Kidney epithelial cell (primary cell): ENCODE measurements around the gene ALKBH5. TPM values are rescaled to one million over a fixed set of nuclear protein-coding genes. Genes with fewer than 3 reads are reported as not detected.

ENCODE experiments used
- DNase-seq: peaks from one replicate; pipeline ENCODE4 v3.0.0-alpha.2; 2010; ENCODE audit warnings: low read depth
- H3K27me3 ChIP-seq: 2 replicates; pipeline ENCODE4 v1.6.0; 2011; ENCODE audit warnings: low read length; ENCODE audit not compliant: control insufficient read depth, insufficient read depth
- H3K36me3 ChIP-seq: 2 replicates; pipeline ENCODE4 v1.5.1; 2011; ENCODE audit warnings: low read length; ENCODE audit not compliant: control insufficient read depth, insufficient read depth
- H3K4me3 ChIP-seq: 2 replicates; pipeline ENCODE4 v1.5.1; 2011; ENCODE audit warnings: low read depth, mild to moderate bottlenecking, control low read depth, low read length
- total RNA-seq: library from RNA; depleted of rRNA; stranded (reverse); fragments of >200 nt; gene quantifications from 2 replicates; pipeline ENCODE4 v1.2.3, GENCODE V29; 2015
- TF ChIP-seq, protein P1 (sequence below): IDR thresholded peaks from 2 replicates; pipeline ENCODE4 v1.5.1; 2011; ENCODE audit warnings: mild to moderate bottlenecking, moderate library complexity, low read length, control low read depth, inconsistent platforms; ENCODE audit not compliant: insufficient read depth, poor library complexity, severe bottlenecking

Gene ALKBH5
- total RNA-seq, 1 donor from 2014 or later = 103 TPM

DNA sequence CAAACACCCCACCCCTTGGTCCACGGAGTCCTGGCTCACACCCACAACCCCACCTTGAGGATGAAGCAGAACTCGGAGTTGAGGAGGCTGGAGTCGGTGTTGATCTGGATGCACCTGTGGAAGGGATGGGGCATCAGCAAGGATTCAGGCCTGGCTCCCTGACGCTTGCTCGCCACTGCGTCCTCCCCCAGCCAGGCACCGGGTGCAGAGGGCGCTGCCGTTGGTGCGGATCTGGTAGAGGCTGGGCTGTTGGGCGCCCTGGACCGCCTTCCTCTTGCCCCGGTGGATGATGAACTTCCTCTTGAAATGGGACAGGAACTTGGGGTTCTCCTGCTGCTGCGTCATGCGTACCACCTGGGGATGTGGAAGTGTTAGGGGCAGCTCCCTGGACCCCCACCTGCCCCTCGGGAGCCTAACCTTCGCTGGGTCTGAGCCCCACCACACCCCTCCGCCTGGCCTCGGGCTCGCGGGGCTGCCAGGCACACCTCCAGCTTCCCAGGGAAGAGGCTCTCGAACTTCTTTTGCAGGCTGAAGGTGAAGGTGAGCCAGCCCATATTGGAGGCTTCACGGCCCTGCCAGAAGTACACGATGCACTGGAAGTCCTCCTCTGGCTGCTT lies 62.6 kb downstream of the ALKBH5 start:
- H3K4me3 ChIP-seq = no peak overlapping the region
- TF ChIP-seq, protein P1, sequence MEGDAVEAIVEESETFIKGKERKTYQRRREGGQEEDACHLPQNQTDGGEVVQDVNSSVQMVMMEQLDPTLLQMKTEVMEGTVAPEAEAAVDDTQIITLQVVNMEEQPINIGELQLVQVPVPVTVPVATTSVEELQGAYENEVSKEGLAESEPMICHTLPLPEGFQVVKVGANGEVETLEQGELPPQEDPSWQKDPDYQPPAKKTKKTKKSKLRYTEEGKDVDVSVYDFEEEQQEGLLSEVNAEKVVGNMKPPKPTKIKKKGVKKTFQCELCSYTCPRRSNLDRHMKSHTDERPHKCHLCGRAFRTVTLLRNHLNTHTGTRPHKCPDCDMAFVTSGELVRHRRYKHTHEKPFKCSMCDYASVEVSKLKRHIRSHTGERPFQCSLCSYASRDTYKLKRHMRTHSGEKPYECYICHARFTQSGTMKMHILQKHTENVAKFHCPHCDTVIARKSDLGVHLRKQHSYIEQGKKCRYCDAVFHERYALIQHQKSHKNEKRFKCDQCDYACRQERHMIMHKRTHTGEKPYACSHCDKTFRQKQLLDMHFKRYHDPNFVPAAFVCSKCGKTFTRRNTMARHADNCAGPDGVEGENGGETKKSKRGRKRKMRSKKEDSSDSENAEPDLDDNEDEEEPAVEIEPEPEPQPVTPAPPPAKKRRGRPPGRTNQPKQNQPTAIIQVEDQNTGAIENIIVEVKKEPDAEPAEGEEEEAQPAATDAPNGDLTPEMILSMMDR = no peak
- no peak for DNase-seq
- H3K27me3 ChIP-seq = no peaks in the 10 kb centered on the region
- H3K36me3 ChIP-seq = peaks cover 8% of the 10 kb centered on the region

DNA sequence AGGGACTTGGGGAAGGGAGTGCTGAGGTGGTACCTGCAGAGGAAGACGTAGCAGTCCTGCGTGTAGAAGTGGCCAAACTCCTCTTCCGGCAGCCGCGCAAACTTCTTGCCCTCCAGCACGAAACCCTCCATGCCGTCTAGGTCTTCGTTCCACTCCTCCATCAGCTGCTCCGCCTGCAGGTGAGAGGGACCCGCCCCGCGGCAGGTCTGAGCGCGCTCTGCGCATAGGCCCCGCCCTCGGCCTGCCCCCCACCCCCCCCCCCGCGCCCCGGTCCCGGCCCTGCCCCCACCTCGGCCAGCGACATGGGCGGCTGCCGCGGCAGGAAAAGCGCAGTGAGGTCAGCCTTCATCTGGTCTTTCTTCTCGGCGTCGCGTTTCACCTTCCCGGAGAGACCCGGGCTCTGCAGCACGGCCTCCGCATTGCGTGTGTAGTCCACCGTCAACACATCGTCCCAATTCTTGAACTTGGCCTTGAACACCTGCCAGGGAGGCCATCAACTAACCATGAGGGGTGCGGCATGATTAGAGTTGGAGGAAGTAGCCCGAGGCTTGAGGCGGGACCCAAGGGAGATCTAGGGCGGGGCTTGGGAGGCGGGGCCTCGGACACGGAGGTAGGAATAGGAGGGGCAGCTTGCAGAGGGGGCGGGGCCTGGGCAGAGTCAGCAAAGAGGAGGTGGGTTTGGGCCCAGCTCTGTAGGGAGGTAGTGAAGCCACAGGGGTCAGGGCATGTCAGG lies 63.4 kb downstream of the ALKBH5 start:
- DNase-seq = no peak
- Histone ChIP-seq H3K4me3 (no peak overlapping the region), H3K36me3 (peaks cover 8% of the 10 kb centered on the region), H3K27me3 (no peaks in the 10 kb centered on the region)
- TF ChIP-seq, protein P1 = no peak

DNA sequence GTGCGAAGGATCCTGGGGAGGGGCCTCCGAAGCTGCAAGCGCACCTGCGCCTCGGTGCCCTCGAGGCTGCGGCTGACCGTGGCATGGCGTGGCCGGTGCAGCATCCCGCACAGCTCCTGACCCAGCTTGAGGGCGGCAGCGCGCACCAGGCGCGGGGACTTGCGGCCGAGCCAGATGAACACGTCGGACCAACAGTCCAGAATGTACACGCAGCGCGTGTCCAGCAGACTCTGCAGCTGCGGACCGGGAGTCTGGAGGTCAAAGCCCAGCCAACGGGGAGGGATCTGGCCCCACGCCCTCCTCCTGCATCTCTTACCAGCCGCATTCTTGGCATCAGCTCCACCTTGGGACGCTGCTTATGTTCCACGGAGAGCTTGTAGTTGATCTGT lies 64.0 kb downstream of the ALKBH5 start:
- Histone ChIP-seq H3K27me3 (no peaks in the 10 kb centered on the region), H3K4me3 (no peak overlapping the region), H3K36me3 (peaks cover 8% of the 10 kb centered on the region)
- DNase-seq = no peak
- TF ChIP-seq, protein P1 = no peak

DNA sequence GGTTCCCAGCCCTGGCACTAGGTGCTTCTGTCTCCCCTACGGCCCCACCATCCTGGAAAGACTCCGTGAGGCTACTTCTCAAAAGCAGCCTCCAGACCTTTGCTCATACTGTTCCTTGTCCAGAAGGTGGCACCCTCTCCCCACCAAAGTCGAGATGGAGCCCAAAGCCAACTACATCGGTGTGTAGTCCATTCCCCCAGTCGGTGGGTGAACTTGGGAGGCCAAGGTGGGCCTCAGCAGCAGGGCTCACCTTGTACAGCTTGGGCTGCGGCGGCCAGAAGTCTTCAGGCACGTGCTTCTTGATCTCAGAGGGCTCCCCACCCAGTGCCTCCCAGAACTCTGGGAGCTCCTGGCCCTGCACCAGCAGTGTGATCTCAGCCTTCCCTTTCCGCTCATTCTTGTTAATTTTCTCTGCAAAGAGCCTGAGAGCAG lies 64.7 kb downstream of the ALKBH5 start:
- no peak for DNase-seq
- TF ChIP-seq, protein P1 = peak; percentile 69
- Histone ChIP-seq H3K36me3 (peaks cover 8% of the 10 kb centered on the region), H3K4me3 (no peak overlapping the region), H3K27me3 (no peaks in the 10 kb centered on the region)

DNA sequence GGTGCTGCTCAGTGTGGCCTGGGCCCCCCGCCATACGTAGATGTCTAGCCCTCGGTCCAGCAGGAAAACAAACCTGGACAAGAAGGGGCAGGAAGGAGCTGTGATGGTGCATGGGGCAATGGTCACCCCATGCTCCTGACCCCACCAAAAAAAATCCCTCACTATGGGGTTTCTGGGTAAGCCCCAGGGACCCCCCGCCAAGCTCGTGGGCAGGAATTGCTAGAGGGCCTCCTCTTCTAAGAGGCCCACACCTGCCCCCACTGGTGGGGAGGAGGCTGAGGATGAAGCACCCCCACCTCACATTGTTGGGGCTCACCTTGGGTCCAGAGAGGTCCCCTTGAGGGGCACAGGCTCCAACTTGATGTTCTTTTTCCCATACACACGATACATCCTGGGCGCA lies 65.2 kb downstream of the ALKBH5 start:
- Histone ChIP-seq H3K36me3 (peaks cover 8% of the 10 kb centered on the region), H3K27me3 (no peaks in the 10 kb centered on the region), H3K4me3 (no peak overlapping the region)
- TF ChIP-seq, protein P1 = no peak
- no peak for DNase-seq
